SKM-1 (cell line): ENCODE results near the gene PSMB1.
"Not testable (repeated sequence)": the region's sequence is repeated elsewhere in the genome, so short reads cannot be mapped to it uniquely, and the experiment has no call there.

Experiments
- DNase-seq: peaks from one replicate; lab custom pipeline; 2025; ENCODE audit not compliant: unreplicated experiment; lab: John Stamatoyannopoulos, UW

PSMB1 gene

DNA sequence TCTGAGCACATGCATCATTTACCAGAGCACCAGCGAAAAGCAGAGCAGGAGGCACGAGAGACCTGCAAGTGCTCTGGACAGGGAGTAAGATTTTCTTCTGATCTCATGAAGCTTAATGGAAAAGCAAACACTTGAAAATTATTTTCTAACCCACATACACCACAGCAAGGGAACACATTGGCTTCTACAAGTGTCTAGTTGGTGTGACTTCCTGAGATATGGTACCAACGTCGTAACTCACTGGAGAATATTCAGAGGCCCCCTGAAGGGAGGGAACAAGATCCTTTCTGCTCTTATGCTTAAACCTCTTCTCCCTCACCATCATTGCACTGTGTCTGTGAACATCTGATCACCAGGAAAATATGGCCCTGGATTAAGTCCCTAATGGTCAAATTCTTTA lies 48.6 kb downstream of the PSMB1 start:
- DNase-seq: no peak

DNA sequence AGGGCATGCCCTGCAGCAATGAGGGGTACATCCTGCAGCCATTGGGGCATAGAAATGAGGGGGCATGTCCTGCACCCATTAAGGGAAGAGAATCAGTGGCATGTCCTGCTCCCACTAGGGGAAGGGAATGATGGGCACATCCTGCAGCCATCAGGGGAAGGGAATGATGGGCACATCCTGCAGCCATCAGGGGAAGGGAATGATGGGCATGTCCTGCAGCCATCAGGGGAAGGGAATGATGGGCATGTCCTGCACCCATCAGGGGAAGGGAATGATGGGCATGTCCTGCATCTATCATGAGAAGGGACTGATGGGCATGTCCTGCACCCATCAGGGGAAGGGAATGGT lies 49.7 kb downstream of the PSMB1 start:
- no peak for DNase-seq

DNA sequence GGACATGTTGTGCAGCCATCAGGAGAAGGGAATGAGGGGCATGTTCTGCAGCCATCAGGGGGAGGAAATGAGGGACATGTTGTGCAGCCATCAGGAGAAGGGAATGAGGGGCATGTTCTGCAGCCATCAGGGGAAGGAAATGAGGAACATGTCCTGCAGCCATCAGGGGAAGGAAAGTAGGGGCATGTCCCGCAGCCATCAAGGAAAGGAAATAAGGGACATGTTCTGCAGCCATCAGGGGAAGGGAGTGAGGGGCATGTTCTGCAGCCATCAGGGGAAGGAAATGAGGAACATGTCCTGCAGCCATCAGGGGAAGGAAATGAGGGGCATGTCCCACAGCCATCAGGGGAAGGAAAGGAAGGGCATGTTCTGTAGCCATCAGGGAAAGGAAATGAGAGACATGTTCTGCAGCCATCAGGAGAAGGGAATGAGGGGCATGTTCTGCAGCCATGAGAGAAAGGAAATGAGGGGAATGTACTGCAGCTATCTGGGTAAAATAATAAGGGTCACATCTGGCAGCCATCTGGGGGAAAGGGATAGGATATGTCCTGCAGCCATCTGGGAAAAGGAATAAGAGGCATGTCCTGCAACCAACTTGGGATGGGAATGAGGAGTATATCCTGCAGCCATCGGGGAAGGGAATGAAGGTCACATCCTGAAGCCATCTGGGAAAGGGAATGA lies 50.2 kb downstream of the PSMB1 start:
- DNase-seq: not testable (repeated sequence)

DNA sequence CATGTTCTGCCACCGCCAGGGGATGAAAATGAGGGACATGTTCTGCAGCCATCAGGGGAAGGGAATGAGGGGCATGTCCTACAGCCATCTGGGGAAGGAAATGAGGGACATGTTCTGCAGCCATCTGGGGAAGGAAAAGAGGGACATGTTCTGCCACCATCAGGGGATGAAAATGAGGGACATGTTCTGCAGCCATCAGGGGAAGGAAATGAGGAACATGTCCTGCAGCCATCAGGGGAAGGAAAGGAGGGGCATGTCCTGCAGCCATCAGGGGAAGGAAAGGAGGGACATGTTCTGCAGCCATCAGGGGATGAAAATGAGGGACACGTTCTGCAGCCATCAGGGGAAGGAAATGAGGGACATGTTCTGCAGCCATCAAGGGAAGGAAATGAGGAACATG lies 50.8 kb downstream of the PSMB1 start:
- not testable (repeated sequence) for DNase-seq

DNA sequence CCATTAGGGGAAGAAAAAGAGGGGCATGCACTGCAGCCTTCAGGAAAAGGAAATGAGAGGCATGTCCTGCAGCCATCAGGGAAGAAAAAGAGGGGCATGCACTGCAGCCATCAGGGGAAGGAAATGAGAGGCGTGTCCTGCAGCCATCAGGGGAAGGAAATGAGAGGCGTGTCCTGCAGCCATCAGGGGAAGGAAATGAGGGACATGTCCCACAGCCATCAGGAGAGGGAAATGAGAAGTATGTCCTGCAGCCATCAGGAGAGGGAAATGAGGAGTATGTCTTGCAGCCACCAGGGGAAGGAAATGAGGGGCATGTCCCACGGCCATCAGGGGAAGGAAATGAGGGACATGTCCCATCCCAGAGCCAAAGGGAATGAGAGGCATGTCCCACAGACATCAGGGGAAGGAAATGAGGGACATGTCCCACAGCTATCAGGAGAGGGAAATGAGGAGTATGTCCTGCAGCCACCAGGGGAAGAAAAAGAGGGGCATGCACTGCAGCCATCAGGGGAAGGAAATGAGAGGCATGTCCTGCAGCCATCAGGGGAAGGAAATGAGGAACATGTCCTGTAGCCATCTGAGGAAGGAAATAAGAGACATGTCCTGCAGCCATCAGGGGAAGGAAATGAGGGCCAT lies 52.0 kb downstream of the PSMB1 start:
- no peak for DNase-seq

DNA sequence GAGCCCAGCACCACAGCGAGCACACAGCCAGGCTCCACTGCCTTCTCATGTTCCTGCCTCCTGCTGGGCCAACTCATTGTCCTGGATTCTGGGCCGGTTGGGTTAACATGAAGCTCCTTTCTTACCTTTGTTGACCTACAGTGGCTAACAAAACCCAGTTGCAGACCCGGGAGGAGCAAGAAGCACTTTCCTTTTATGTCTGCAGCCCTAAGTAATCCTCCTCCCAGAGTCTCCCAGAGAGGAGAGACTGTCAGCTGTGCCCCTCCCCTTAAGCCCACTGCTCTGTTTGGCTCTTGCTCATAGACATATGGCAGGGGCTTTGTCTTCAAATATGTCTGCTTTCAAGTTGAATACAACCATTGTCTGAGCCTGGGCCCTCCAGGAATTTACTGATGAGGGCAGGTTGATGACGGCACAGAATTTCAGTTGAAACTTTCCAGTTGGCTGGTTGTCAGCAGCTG lies 55.2 kb downstream of the PSMB1 start:
- DNase-seq: no peak

DNA sequence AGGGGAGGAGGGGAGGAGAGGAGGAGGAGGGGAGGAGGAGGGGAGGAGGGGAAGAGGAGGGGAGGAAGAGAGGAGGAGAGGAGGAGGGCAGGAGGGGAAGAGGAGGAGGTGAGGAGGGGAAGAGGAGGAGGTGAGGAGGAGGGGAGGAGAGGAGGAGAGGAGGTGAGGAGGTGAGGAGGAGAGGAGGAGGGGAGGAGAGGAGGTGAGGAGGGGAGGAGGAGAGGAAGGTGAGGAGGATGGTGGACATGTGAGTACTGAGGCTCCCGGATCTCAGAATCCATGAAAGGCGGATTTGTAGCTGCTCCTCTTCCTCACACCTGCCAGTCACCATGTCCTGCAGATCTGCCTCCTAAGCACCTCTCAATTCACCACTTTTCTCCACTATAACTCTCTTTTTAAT lies 59.8 kb downstream of the PSMB1 start:
- no peak for DNase-seq

DNA sequence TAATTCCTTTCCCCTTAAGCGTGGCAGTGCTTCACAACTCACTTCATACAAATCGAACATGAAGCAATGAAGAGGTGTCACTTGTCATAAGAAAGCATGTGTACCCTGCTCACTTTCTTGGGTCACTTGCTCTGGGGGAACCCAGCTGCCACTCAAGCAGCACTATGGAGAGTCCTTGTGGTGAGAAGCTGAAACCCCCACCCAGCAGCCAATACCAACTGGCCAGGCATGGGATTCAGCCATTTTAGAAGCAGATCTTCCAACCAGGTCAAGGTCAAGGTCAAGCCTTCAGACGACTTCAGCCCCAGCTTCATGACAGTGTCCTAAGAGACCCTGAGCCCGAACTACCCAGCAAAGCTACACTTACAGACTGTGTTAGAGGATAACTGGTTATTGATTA lies 62.8 kb downstream of the PSMB1 start:
- DNase-seq: no peak

DNA sequence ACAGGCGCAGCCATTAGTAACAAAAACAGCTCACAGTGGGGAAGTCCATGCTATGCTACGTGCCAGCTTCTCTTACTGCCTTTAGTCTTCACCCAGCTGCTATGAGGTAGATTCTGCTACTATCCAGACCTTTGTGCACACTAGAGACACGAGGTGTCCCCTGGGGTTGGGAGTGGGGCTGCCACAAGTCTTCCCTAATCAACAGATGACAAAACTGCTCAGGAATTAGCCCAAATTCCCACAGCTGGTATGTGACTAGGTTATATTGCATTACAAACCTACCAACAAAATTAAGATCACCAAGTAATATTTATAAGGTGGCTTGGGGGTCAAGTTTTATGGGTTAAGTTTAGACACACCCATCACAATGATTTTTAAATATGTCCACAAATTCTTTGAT lies 63.3 kb downstream of the PSMB1 start:
- no peak for DNase-seq

DNA sequence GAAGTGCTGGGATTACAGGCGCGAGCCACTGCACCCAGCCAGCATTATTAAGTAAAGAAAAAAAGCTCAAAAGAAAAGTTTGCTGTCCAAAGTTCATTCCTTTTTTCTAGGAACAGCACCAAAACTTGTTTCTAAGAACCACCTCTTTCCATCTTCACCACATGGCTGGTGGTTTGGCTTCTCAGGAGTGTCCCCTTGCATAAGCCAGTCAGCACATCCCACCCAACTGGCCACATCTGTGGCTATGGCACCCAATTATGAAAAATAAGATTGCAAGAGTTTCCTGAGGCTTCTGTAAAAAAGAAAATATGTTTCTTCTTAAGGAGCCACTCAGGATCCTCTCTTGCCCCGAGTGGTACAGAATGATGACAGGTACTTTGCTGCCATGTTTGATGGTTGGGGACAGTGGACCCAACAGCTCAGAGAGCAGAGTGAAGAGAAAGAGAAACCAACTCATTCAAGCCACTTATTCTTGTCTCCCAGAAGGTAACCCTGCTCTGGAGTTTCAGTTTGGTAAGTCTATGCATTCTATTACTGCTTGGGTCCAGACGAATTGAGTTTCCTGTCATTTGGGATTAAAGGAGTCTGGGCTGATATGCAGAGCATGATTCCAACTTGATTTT lies 65.3 kb downstream of the PSMB1 start:
- no peak for DNase-seq

DNA sequence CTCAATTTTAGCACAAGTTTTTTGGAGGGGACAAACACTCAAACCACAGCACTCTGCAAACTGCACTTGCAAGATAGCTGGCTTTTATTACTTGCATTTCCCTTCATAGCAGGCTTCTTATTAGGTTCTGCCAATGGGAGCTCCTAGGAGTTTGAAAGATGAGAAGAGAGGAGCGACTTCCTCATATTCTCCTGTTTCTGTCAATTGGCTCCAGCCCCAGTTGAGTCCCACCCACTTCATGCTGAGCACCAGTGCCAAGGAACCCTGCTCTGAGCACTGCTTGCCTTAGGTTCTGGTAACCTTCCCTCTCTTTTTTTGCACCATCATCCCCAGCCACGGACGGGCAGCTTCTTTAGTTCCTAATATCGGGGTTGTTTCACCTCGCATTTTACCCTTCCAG lies 67.9 kb downstream of the PSMB1 start:
- no peak for DNase-seq
